Adipocyte (in vitro differentiated cells): ENCODE data around the gene ZCWPW1.
"Not testable (repeated sequence)": the region's sequence is repeated elsewhere in the genome, so short reads cannot be mapped to it uniquely, and the experiment has no call there.

ENCODE experiments used
- DNase-seq: peaks from one replicate; pipeline ENCODE4 v3.0.0-alpha.2; 2015; ENCODE audit warnings: low read depth
- H3K27me3 ChIP-seq: replicated peaks from 2 replicates; pipeline ENCODE4 v1.7.0; 2013; ENCODE audit warnings: mild to moderate bottlenecking, low read length, moderate library complexity; ENCODE audit not compliant: control insufficient read depth, insufficient read depth
- H3K36me3 ChIP-seq: 2 replicates; pipeline ENCODE4 v1.7.0; 2013; ENCODE audit warnings: low read length, mild to moderate bottlenecking, moderate library complexity; ENCODE audit not compliant: control insufficient read depth, insufficient read depth, severe bottlenecking
- H3K4me1 ChIP-seq: 2 replicates; pipeline ENCODE4 v1.7.0; 2013; ENCODE audit warnings: mild to moderate bottlenecking, low read length, moderate library complexity; ENCODE audit not compliant: control insufficient read depth, insufficient read depth
- H3K4me3 ChIP-seq: 2 replicates; pipeline ENCODE4 v1.7.0; 2013; ENCODE audit warnings: mild to moderate bottlenecking, low read length, moderate library complexity
- H3K9ac ChIP-seq: 2 replicates; pipeline ENCODE4 v1.7.0; 2013; ENCODE audit warnings: mild to moderate bottlenecking, low read length, moderate library complexity
- H3K9me3 ChIP-seq: 2 replicates; pipeline ENCODE4 v1.7.0; 2013; ENCODE audit warnings: mild to moderate bottlenecking, low read length, moderate library complexity; ENCODE audit not compliant: control insufficient read depth

ZCWPW1 gene

GRCh38 chr7:100374601-100375000 lies 53.9 kb downstream of the ZCWPW1 start:
- H3K4me1 ChIP-seq: peaks cover 27% of the 10 kb centered on the region
- no peaks in the 10 kb centered on the region for H3K9me3 ChIP-seq
- H3K4me3 ChIP-seq: no peak overlapping the region
- no peak overlapping the region for H3K9ac ChIP-seq
- H3K36me3 ChIP-seq: no peaks in the 10 kb centered on the region
- DNase-seq: no peak
- H3K27me3 ChIP-seq: no peaks in the 10 kb centered on the region

- Histone ChIP-seq H3K4me1 (peaks cover 27% of the 10 kb centered on the region), H3K4me3 (peak overlapping the region; percentile 50)
- not testable (repeated sequence) for H3K27me3 ChIP-seq, DNase-seq, H3K9ac ChIP-seq, H3K9me3 ChIP-seq, H3K36me3 ChIP-seq
These were observed 54.5 kb downstream of the ZCWPW1 start for GRCh38 chr7:100373870-100374598.

GRCh38 chr7:100373261-100373831 lies 55.2 kb downstream of the ZCWPW1 start, which contains the start of gene PILRA:
TSS of gene PILRA (plus strand) at chr7:100373487. CDS start at chr7:100373657, 170 bp downstream.
- H3K36me3 ChIP-seq: no peaks in the 10 kb centered on the region
- H3K4me3 ChIP-seq: peak within 1 kb of the TSS; percentile 50
- no peaks in the 10 kb centered on the region for H3K9me3 ChIP-seq
- H3K4me1 ChIP-seq: peaks cover 27% of the 10 kb centered on the region
- DNase-seq: peak; percentile 7
- no peaks in the 10 kb centered on the region for H3K27me3 ChIP-seq
- peak within 1 kb of the TSS; percentile 60 for H3K9ac ChIP-seq

- H3K36me3 ChIP-seq: no peaks in the 10 kb centered on the region
- H3K4me3 ChIP-seq: no peak overlapping the region
- peak overlapping the region; percentile 54 for H3K9ac ChIP-seq
- H3K9me3 ChIP-seq: no peaks in the 10 kb centered on the region
- no peaks in the 10 kb centered on the region for H3K27me3 ChIP-seq
- DNase-seq: no peak
- H3K4me1 ChIP-seq: peaks cover 30% of the 10 kb centered on the region
These were observed 55.8 kb downstream of the ZCWPW1 start for GRCh38 chr7:100372694-100373093.

- Histone ChIP-seq H3K4me3 (no peak overlapping the region), H3K36me3 (no peaks in the 10 kb centered on the region), H3K9ac (no peak overlapping the region), H3K9me3 (no peaks in the 10 kb centered on the region), H3K27me3 (no peaks in the 10 kb centered on the region), H3K4me1 (peaks cover 34% of the 10 kb centered on the region)
- peak; percentile 30 for DNase-seq
These were observed 56.2 kb downstream of the ZCWPW1 start for GRCh38 chr7:100372256-100372655.

GRCh38 chr7:100371561-100372171 lies 56.8 kb downstream of the ZCWPW1 start:
- H3K9me3 ChIP-seq: no peaks in the 10 kb centered on the region
- H3K27me3 ChIP-seq: no peaks in the 10 kb centered on the region
- peak overlapping the region; percentile 11 for H3K9ac ChIP-seq
- no peak for DNase-seq
- H3K4me1 ChIP-seq: peaks cover 40% of the 10 kb centered on the region
- no peak overlapping the region for H3K4me3 ChIP-seq
- no peaks in the 10 kb centered on the region for H3K36me3 ChIP-seq

GRCh38 chr7:100370746-100371145 lies 57.8 kb downstream of the ZCWPW1 start:
- H3K4me1 ChIP-seq: peaks cover 48% of the 10 kb centered on the region
- no peaks in the 10 kb centered on the region for H3K36me3 ChIP-seq
- DNase-seq: no peak
- H3K4me3 ChIP-seq: no peak overlapping the region
- H3K9me3 ChIP-seq: no peaks in the 10 kb centered on the region
- H3K9ac ChIP-seq: no peak overlapping the region
- H3K27me3 ChIP-seq: no peaks in the 10 kb centered on the region

- DNase-seq: no peak
- Histone ChIP-seq H3K9me3 (no peaks in the 10 kb centered on the region), H3K27me3 (no peaks in the 10 kb centered on the region), H3K9ac (no peak overlapping the region), H3K36me3 (no peaks in the 10 kb centered on the region), H3K4me1 (peaks cover 52% of the 10 kb centered on the region), H3K4me3 (no peak overlapping the region)
These were observed 58.2 kb downstream of the ZCWPW1 start for GRCh38 chr7:100370303-100370702.

GRCh38 chr7:100369105-100369504 lies 59.4 kb downstream of the ZCWPW1 start:
- no peak for DNase-seq
- peaks cover 4% of the 10 kb centered on the region for H3K36me3 ChIP-seq
- no peaks in the 10 kb centered on the region for H3K27me3 ChIP-seq
- H3K4me3 ChIP-seq: no peak overlapping the region
- peaks cover 56% of the 10 kb centered on the region for H3K4me1 ChIP-seq
- no peaks in the 10 kb centered on the region for H3K9me3 ChIP-seq
- no peak overlapping the region for H3K9ac ChIP-seq

GRCh38 chr7:100367676-100368613 lies 60.6 kb downstream of the ZCWPW1 start:
- no peak overlapping the region for H3K9ac ChIP-seq
- DNase-seq: no peak

GRCh38 chr7:100367251-100367620 lies 61.3 kb downstream of the ZCWPW1 start:
- Histone ChIP-seq H3K4me1 (peaks cover 40% of the 10 kb centered on the region), H3K9me3 (no peaks in the 10 kb centered on the region), H3K27me3 (no peaks in the 10 kb centered on the region), H3K9ac (no peak overlapping the region), H3K36me3 (peaks cover 21% of the 10 kb centered on the region), H3K4me3 (no peak overlapping the region)
- no peak for DNase-seq

More at GRCh38 chr7:100367676-100368613, 60.6 kb downstream of the ZCWPW1 start:
- H3K4me1 ChIP-seq: peaks cover 47% of the 10 kb centered on the region
- H3K4me3 ChIP-seq: no peak overlapping the region
- H3K9me3 ChIP-seq: no peaks in the 10 kb centered on the region
- no peaks in the 10 kb centered on the region for H3K27me3 ChIP-seq
- peaks cover 14% of the 10 kb centered on the region for H3K36me3 ChIP-seq
